HepG2 (cell line): Measurements from ENCODE around the gene UBTD2. TPM values are rescaled to one million over a fixed set of nuclear protein-coding genes. Genes with fewer than 3 reads are reported as not detected.

Source experiments
- ASH2L ChIP-seq: fragments of 300-600, 200-600 bp; sonication (generic); IDR thresholded peaks from 2 replicates; pipeline ENCODE4 v1.7.0; 2017; ENCODE audit warnings: low read depth, mild to moderate bottlenecking, moderate library complexity, mixed read lengths, low read length; ENCODE audit not compliant: insufficient read length
- BORCS8-MEF2B ChIP-seq: sonication (generic); formaldehyde crosslinking; IDR thresholded peaks from 2 replicates; pipeline ENCODE4 v1.8.0; 2022; ENCODE audit warnings: mild to moderate bottlenecking, missing genetic modification reagents
- DNMT1 ChIP-seq: sonication (generic); formaldehyde crosslinking; IDR thresholded peaks from 2 replicates; pipeline ENCODE4 v1.5.1; 2020; ENCODE audit warnings: mild to moderate bottlenecking, missing genetic modification reagents
- FOXK1 ChIP-seq: sonication (generic); formaldehyde crosslinking; IDR thresholded peaks from 2 replicates; pipeline ENCODE4 v1.4.0; 2020; ENCODE audit warnings: low read depth, missing genetic modification reagents, borderline replicate concordance
- ZIK1 ChIP-seq: sonication (generic); formaldehyde crosslinking; IDR thresholded peaks from 2 replicates; pipeline ENCODE4 v1.5.0; 2020; ENCODE audit warnings: mild to moderate bottlenecking, low read depth, missing genetic modification reagents, borderline replicate concordance
- ZNF460 ChIP-seq: sonication (generic); formaldehyde crosslinking; IDR thresholded peaks from 2 replicates; pipeline ENCODE4 v1.5.1; 2020; ENCODE audit warnings: missing genetic modification reagents, mild to moderate bottlenecking, borderline replicate concordance
- ZNF572 ChIP-seq: sonication (generic); formaldehyde crosslinking; IDR thresholded peaks from 2 replicates; pipeline ENCODE4 v1.5.1; 2020; ENCODE audit warnings: mild to moderate bottlenecking, missing genetic modification reagents
- ZNF577 ChIP-seq: sonication (generic); formaldehyde crosslinking; IDR thresholded peaks from 2 replicates; pipeline ENCODE4 v1.4.0; 2020; ENCODE audit warnings: mild to moderate bottlenecking, low read depth, missing genetic modification reagents, borderline replicate concordance
- ZNF713 ChIP-seq: sonication (generic); formaldehyde crosslinking; IDR thresholded peaks from 2 replicates; pipeline ENCODE4 v1.4.0; 2020; ENCODE audit warnings: mild to moderate bottlenecking, missing genetic modification reagents
- polyA plus RNA-seq, 8 experiments: library from polyadenylated mRNA; depleted of rRNA in 3 of 8; stranded (reverse) in 7 of 8; unstranded in 1 of 8; fragments of >200 nt; fragmentation: Illumina TruSeq in 4 of 8; extraction: Trizol in 4 of 8; gene quantifications; 2 replicates each; pipeline versions ENCODE4 v1.2.1 to v1.2.3, GENCODE V29; 2011 to 2016; ENCODE audit warnings: low read depth in 4 of 8, missing spikeins in 1 of 8, mixed read lengths in 1 of 8; ENCODE audit not compliant: insufficient read depth in 1 of 8
- total RNA-seq, 5 experiments: library from RNA; depleted of rRNA; stranded (reverse); fragments of >200 nt; fragmentation: Illumina TruSeq; extraction: Trizol; gene quantifications; 2 replicates each; pipeline ENCODE4 v1.2.3, GENCODE V29; 2016; ENCODE audit warnings: low read depth in 1 of 5
- TF ChIP-seq, protein P1 (sequence below), 2 experiments: sonication (generic) in 1 of 2; formaldehyde crosslinking in 1 of 2; IDR thresholded peaks; 2 replicates each; pipeline versions ENCODE4 v1.6.1 to v1.9.0; 2014 to 2022; ENCODE audit warnings: antibody characterized with exemption in 1 of 2, borderline replicate concordance in 1 of 2, inconsistent platforms in 1 of 2, low read depth in 1 of 2, missing genetic modification reagents in 1 of 2
- TF ChIP-seq, protein P2 (sequence below): sonication (generic); formaldehyde crosslinking; IDR thresholded peaks from 2 replicates; pipeline ENCODE4 v1.5.1; 2020; ENCODE audit warnings: missing genetic modification reagents, mild to moderate bottlenecking, borderline replicate concordance
- TF ChIP-seq, protein P3 (sequence below): sonication (generic); formaldehyde crosslinking; IDR thresholded peaks from 2 replicates; pipeline ENCODE4 v1.5.0; 2020; ENCODE audit warnings: mild to moderate bottlenecking, missing genetic modification reagents

Gene UBTD2
- total and polyA plus RNA-seq, 2 of the 13 experiments (the other 11 are each of a cell fraction or from before 2014, with no cell fraction given), result 15.2 to 24.1 TPM

DNA sequence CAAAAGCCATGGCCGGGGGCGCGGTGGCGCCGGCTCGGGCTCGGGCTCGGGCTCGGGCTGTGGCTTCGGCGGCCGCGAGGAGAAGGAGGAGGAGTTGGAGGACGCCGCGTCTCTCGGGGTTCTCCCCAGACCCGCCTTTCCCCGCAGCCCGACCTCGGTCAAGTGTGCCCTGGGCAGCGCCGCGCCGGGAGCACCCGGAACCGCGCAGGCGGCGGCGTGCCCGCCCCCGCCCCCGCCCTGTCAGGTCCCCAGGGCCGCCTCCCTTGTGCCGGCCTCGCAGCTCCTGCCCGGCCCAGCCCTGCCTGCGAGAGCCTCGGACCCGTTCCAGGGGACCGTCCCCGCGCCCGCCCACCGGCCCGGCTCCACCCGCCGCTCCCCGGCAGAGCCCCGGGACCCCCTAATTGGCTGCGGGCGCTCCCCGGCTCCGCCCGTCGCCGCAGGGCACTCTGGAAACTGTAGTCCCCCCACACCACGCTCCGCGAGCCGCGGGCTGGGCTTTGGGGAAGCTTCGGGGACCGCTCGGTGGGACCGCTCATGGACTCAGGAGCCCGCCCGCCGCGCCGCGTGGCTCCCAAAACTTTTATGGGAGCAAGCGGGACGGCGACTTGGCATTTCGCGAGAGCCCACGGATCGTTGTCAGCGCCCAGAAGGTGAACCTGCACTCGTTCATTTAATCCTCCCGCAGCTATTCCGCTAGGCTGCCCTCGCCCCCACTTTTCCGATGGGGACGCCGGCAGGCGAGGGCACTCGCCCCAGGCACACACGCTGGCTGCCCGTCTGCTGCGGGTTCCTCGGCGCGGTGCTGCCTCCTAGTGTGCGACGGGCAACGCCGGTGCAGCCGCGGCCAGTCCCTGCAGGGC, 95.3 kb downstream of the UBTD2 start, which contains the start of gene STK10 (continued):
- TF ChIP-seq FOXK1 (CRISPR knock-in tag) (no peak), ZNF572 (CRISPR knock-in tag) (0 out of 2 replicates have a peak, but pooled peaks have one; percentile 63), BORCS8-MEF2B (CRISPR knock-in tag) (0 out of 2 replicates have a peak, but pooled peaks have one; percentile 47), ZNF460 (CRISPR knock-in tag) (peak; percentile 61; the same call in 1 of the 2 replicates), ZNF577 (CRISPR knock-in tag) (no peak), ZIK1 (CRISPR knock-in tag) (no peak), ZNF713 (CRISPR knock-in tag) (no peak), ASH2L (no peak), DNMT1 (CRISPR knock-in tag) (no peak; the same call in 1 of the 2 replicates)
- TF ChIP-seq, protein P1, sequence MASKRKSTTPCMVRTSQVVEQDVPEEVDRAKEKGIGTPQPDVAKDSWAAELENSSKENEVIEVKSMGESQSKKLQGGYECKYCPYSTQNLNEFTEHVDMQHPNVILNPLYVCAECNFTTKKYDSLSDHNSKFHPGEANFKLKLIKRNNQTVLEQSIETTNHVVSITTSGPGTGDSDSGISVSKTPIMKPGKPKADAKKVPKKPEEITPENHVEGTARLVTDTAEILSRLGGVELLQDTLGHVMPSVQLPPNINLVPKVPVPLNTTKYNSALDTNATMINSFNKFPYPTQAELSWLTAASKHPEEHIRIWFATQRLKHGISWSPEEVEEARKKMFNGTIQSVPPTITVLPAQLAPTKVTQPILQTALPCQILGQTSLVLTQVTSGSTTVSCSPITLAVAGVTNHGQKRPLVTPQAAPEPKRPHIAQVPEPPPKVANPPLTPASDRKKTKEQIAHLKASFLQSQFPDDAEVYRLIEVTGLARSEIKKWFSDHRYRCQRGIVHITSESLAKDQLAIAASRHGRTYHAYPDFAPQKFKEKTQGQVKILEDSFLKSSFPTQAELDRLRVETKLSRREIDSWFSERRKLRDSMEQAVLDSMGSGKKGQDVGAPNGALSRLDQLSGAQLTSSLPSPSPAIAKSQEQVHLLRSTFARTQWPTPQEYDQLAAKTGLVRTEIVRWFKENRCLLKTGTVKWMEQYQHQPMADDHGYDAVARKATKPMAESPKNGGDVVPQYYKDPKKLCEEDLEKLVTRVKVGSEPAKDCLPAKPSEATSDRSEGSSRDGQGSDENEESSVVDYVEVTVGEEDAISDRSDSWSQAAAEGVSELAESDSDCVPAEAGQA (IDR thresholded peaks at IDR 0.05; ENCODE audit: low read depth), result 0 out of 2 replicates have a peak, but pooled peaks have one; percentile 26
- TF ChIP-seq, protein P1 (CRISPR knock-in tag; IDR thresholded peaks at IDR 0.05; ENCODE audit: borderline replicate concordance), result no peak
- TF ChIP-seq, protein P2, sequence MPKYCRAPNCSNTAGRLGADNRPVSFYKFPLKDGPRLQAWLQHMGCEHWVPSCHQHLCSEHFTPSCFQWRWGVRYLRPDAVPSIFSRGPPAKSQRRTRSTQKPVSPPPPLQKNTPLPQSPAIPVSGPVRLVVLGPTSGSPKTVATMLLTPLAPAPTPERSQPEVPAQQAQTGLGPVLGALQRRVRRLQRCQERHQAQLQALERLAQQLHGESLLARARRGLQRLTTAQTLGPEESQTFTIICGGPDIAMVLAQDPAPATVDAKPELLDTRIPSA (CRISPR knock-in tag), result no peak
- TF ChIP-seq, protein P3, sequence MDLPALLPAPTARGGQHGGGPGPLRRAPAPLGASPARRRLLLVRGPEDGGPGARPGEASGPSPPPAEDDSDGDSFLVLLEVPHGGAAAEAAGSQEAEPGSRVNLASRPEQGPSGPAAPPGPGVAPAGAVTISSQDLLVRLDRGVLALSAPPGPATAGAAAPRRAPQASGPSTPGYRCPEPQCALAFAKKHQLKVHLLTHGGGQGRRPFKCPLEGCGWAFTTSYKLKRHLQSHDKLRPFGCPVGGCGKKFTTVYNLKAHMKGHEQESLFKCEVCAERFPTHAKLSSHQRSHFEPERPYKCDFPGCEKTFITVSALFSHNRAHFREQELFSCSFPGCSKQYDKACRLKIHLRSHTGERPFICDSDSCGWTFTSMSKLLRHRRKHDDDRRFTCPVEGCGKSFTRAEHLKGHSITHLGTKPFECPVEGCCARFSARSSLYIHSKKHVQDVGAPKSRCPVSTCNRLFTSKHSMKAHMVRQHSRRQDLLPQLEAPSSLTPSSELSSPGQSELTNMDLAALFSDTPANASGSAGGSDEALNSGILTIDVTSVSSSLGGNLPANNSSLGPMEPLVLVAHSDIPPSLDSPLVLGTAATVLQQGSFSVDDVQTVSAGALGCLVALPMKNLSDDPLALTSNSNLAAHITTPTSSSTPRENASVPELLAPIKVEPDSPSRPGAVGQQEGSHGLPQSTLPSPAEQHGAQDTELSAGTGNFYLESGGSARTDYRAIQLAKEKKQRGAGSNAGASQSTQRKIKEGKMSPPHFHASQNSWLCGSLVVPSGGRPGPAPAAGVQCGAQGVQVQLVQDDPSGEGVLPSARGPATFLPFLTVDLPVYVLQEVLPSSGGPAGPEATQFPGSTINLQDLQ (CRISPR knock-in tag), result peak; percentile 80; the same call in 1 of the 2 replicates
